RKO (cell line): ENCODE data around the gene MTOR.
"Not testable (repeated sequence)": the region's sequence is repeated elsewhere in the genome, so short reads cannot be mapped to it uniquely, and the experiment has no call there.

Source experiments
- DNase-seq: peaks from one replicate; pipeline ENCODE4 v3.0.0-alpha.2; 2016; ENCODE audit warnings: low spot score

MTOR gene

GRCh38 chr1:11262171-11263049 is at the start of gene MTOR:
TSS of gene MTOR (minus strand) at chr1:11262551. CDS start at chr1:11259409, 3,142 bp downstream.
- DNase-seq = peak; percentile 100

- DNase-seq = no peak
Measured at GRCh38 chr1:11309385-11309784, 47.0 kb upstream of the MTOR start.

- no peak for DNase-seq
Measured at GRCh38 chr1:11308699-11309224, 46.4 kb upstream of the MTOR start.

GRCh38 chr1:11307852-11308251 is 45.5 kb upstream of the MTOR start:
- DNase-seq = no peak

GRCh38 chr1:11305516-11305915 is 43.2 kb upstream of the MTOR start:
- DNase-seq = not testable (repeated sequence)

- no peak for DNase-seq
Measured at GRCh38 chr1:11302366-11302765, 40.0 kb upstream of the MTOR start.

GRCh38 chr1:11301601-11302000 is 39.2 kb upstream of the MTOR start:
- no peak for DNase-seq

GRCh38 chr1:11299225-11299574 is 36.8 kb upstream of the MTOR start:
- DNase-seq = no peak

- DNase-seq = no peak
Measured at GRCh38 chr1:11298390-11299224, 36.3 kb upstream of the MTOR start.

- not testable (repeated sequence) for DNase-seq
Measured at GRCh38 chr1:11297774-11298173, 35.4 kb upstream of the MTOR start.

GRCh38 chr1:11295905-11296304 is 33.6 kb upstream of the MTOR start:
- DNase-seq = no peak

GRCh38 chr1:11294951-11295350 is 32.6 kb upstream of the MTOR start:
- no peak for DNase-seq

- DNase-seq = no peak
Measured at GRCh38 chr1:11293856-11294255, 31.5 kb upstream of the MTOR start.

GRCh38 chr1:11291049-11291448 is 28.7 kb upstream of the MTOR start:
- no peak for DNase-seq

GRCh38 chr1:11289064-11289463 is 26.7 kb upstream of the MTOR start:
- DNase-seq = no peak

GRCh38 chr1:11286735-11287410 is 24.5 kb upstream of the MTOR start:
- no peak for DNase-seq

- no peak for DNase-seq
Measured at GRCh38 chr1:11285883-11286734, 23.8 kb upstream of the MTOR start.

- DNase-seq = no peak
Measured at GRCh38 chr1:11284784-11285183, 22.4 kb upstream of the MTOR start.

- no peak for DNase-seq
Measured at GRCh38 chr1:11283151-11283550, 20.8 kb upstream of the MTOR start.

GRCh38 chr1:11281518-11282331 is 19.4 kb upstream of the MTOR start:
- DNase-seq = no peak
